Body of pancreas (tissue), 4 donors: ENCODE results near the gene RANBP10. TPM values are rescaled to one million over a fixed set of nuclear protein-coding genes. Genes with fewer than 3 reads are reported as not detected.
A peak's percentile ranks its signal among the peaks of the same experiment; 100 is the strongest.
"Not testable (repeated sequence)": the region's sequence is repeated elsewhere in the genome, so short reads cannot be mapped to it uniquely, and the experiment has no call there.

Experiments used
- ATAC-seq: fragments of 150-250 bp; one replicate; pipeline ENCODE4 v1.9.1; 2016
- DNase-seq, 4 donors: peaks; one replicate each; pipeline ENCODE4 v3.0.0-alpha.2; 2019
- H3K27ac ChIP-seq, 4 donors: fragments of 200-600 bp; sonication (generic); 1 replicate in 3 of 4; 2 replicates in 1 of 4; pipeline versions ENCODE4 v1.5.1 to v1.6.1; 2016 to 2019; ENCODE audit warnings: mild to moderate bottlenecking in 1 of 4, mixed read lengths in 1 of 4, moderate library complexity in 1 of 4
- H3K27me3 ChIP-seq, 2 donors: fragments of 200-600 bp; sonication (generic); one replicate each; pipeline ENCODE4 v1.6.0; 2016; ENCODE audit warnings: mild to moderate bottlenecking in 1 of 2
- H3K36me3 ChIP-seq, 2 donors: fragments of 200-600 bp; sonication (generic); replicated peaks in 1 of 2; 2 replicates each; pipeline ENCODE4 v1.5.1; 2016; ENCODE audit warnings: low read depth in 2 of 2; ENCODE audit not compliant: insufficient read depth in 1 of 2
- H3K4me1 ChIP-seq: fragments of 200-600 bp; sonication (generic); one replicate; pipeline ENCODE4 v1.6.0; 2016
- H3K4me3 ChIP-seq, 2 donors: fragments of 200-600 bp; sonication (generic); 1 replicate in 1 of 2; 2 replicates in 1 of 2; pipeline ENCODE4 v1.5.1; 2016 to 2019
- H3K9me3 ChIP-seq, 3 donors: fragments of 200-600 bp; sonication (generic); 1 replicate in 2 of 3; 2 replicates in 1 of 3; pipeline ENCODE4 v1.5.1; 2016
- CTCF ChIP-seq, 7 experiments: fragments of 450-650 bp in 4 of 7; fragments of 200-600 bp in 3 of 7; sonication (generic) in 3 of 7; IDR thresholded peaks; one replicate each; pipeline ENCODE4 v1.5.1; 2016 to 2019; ENCODE audit warnings: antibody characterized with exemption in 7 of 7
- POLR2A ChIP-seq, 3 donors: fragments of 450-650 bp; IDR thresholded peaks; one replicate each; pipeline ENCODE4 v1.6.1; 2016; ENCODE audit warnings: antibody characterized with exemption in 3 of 3, mild to moderate bottlenecking in 2 of 3
- WGBS, 2 donors: methylation state at CpG; one replicate each; pipeline ENCODE4 v1.1.5; 2017; 5-methylcytosine and 5-hydroxymethylcytosine counted together
- intact Hi-C: fragments of 100-400 bp; cut with DNase I; formaldehyde crosslinking; loops from one replicate; pipeline ENCODE4 v1.15.1; 2023
- total RNA-seq, 2 donors: library from RNA; depleted of rRNA; stranded (reverse); fragments of >200 nt; gene quantifications; one replicate each; pipeline ENCODE4 v1.1.0, GENCODE V29; 2016

Gene RANBP10
- total RNA-seq, 2 donors from 2014 or later: 6.3 to 9.3 TPM

GRCh38 chr16:67841198-67841815 is 34.9 kb upstream of the RANBP10 start:
- intact Hi-C loops: no loop called here
- no peaks in the 10 kb centered on the region for H3K27me3 ChIP-seq
- WGBS, 2 donors: 44 to 66% methylated on average over 9 to 17 of the region's 17 CpGs
- no peaks in the 10 kb centered on the region for H3K9me3 ChIP-seq
- DNase-seq (no peak), ATAC-seq (no peak)
- peaks cover 42% of the 10 kb centered on the region for H3K4me1 ChIP-seq
- TF ChIP-seq CTCF (IDR thresholded peaks at IDR 0.05) (no peak), POLR2A (IDR thresholded peaks at IDR 0.05) (no peak)
- H3K4me3 ChIP-seq: no peak overlapping the region
- peak overlapping the region; percentile 96 to 99 (median 98) for H3K27ac ChIP-seq
- no peaks in the 10 kb centered on the region for H3K36me3 ChIP-seq

DNA sequence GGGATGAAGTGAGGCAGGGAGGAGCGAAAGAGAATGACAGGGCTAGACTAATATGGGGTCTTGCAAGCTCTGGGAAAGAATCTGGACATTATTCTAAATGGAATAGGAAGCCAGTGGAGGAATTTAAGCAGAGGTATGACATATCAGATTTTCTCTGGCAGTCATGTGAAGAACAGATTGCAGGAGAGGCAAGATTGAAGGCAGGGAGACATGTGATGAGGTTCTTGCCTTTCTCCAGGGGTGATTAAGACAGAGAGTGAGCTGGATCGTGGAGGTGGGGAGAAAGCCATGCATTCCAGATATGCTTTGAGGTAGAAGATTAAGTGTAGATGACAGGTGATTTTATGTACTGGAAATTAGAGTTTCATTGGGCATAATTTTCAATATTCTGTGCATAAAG is 31.5 kb upstream of the RANBP10 start:
- H3K4me3 ChIP-seq: no peak overlapping the region
- peaks cover 20% of the 10 kb centered on the region for H3K4me1 ChIP-seq
- H3K27me3 ChIP-seq: no peaks in the 10 kb centered on the region
- DNase-seq (no peak), ATAC-seq (no peak)
- TF ChIP-seq POLR2A (IDR thresholded peaks at IDR 0.05) (no peak), CTCF (IDR thresholded peaks at IDR 0.05) (no peak)
- 76 to 91% methylated on average over 2 of the region's 2 CpGs for WGBS, 2 donors
- H3K9me3 ChIP-seq: no peaks in the 10 kb centered on the region
- H3K27ac ChIP-seq: no peak overlapping the region
- no peaks in the 10 kb centered on the region for H3K36me3 ChIP-seq
- intact Hi-C loops: no loop called here

- H3K9me3 ChIP-seq, ATAC-seq, H3K27me3 ChIP-seq, intact Hi-C loops, H3K27ac ChIP-seq, H3K4me3 ChIP-seq, DNase-seq, H3K36me3 ChIP-seq: not testable (repeated sequence)
- H3K4me1 ChIP-seq: peaks cover 22% of the 10 kb centered on the region
- WGBS, 2 donors: 82 to 89% methylated on average over 10 of the region's 10 CpGs
These were observed 30.8 kb upstream of the RANBP10 start for GRCh38 chr16:67837190-67837589.

DNA sequence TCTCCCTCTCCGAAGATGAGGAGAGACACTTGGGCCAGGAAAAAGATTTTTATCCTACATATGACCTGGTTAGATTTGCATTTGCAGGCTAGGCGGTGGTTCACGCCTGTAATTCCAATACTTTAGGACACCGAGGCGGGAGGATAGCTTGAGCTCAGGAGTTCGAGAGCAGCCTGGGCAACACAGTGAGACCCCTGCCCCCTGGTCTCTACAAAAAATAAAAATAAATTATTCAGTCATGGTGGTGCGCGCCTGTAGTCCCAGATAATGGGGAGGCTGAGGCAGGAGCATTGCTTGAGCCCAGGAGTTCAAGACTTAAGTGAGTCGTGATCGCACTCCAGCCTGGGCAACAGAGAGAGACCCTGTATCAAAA is 27.9 kb upstream of the RANBP10 start:
- intact Hi-C loops: no loop called here
- TF ChIP-seq CTCF (IDR thresholded peaks at IDR 0.05) (no peak), POLR2A (IDR thresholded peaks at IDR 0.05) (no peak)
- no peak for DNase-seq
- peaks cover 0 to 10% of the 10 kb centered on the region in 2 donors for H3K36me3 ChIP-seq
- peak overlapping the region in 1 of 2 donors; percentile 72 for H3K4me3 ChIP-seq
- no peaks in the 10 kb centered on the region for H3K9me3 ChIP-seq
- peaks cover 20% of the 10 kb centered on the region for H3K4me1 ChIP-seq
- no peak for ATAC-seq
- WGBS, 2 donors: 70 to 72% methylated on average over 10 of the region's 10 CpGs
- no peaks in the 10 kb centered on the region for H3K27me3 ChIP-seq
- peak overlapping the region in 1 of 4 donors; percentile 1 for H3K27ac ChIP-seq

DNA sequence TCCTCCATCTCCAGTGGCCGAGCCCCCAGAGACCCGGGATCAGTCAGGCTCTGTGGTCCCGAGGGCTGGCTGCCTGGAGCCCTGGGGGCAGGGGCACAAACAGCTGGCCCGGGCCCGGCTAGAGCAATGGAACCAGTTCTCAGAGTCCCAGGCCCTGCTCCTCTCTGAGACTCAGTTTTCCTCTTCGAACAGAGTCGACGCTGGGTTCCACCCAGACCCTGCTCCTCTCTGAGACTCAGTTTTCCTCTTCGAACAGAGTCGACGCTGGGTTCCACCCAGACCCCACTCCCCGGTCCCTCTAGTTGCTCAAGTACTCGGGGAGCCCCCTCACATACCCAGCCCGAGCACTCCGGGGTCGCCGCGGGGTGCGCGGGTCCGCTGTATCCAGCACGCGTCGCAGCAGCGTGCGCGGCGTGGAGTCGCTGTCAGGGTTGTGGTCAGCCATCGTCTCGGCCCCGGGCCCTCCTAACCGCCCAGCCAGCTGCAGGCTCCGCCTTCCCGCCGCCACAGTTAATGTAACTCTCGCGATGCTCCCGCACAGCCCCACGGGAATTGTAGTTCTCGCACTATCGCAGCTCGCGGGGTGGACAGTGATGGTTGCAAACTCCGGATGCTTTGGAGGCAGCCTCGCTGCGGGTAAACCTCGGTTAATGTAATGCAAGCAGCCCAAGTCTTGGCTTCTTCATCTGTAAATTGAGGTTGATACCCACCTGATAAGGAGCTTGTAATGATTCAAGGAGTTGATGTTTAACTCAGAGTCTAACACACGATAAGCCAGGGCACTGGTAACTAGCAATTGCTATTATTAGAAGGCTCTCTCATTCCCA is 27.3 kb upstream of the RANBP10 start:
- DNase-seq (peak; percentile 93 to 94 (median 93)), ATAC-seq (peak; percentile 99)
- Histone ChIP-seq H3K27ac (peak overlapping the region; percentile 1 to 58 (median 47)), H3K4me1 (peaks cover 20% of the 10 kb centered on the region), H3K36me3 (peaks cover 0 to 12% of the 10 kb centered on the region in 2 donors), H3K9me3 (no peaks in the 10 kb centered on the region), H3K4me3 (peak overlapping the region; percentile 57 to 72), H3K27me3 (no peaks in the 10 kb centered on the region)
- TF ChIP-seq CTCF (IDR thresholded peaks at IDR 0.05): no peak
- TF ChIP-seq POLR2A (IDR thresholded peaks at IDR 0.05): peak; percentile 67 to 88 (median 86)
- intact Hi-C loops: no loop called here
- 0% methylated on average over 15 to 49 of the region's 49 CpGs for WGBS, 2 donors
